Hepatocyte (in vitro differentiated cells): Measurements from ENCODE around the gene TEX44. TPM values are rescaled to one million over a fixed set of nuclear protein-coding genes. Genes with fewer than 3 reads are reported as not detected.

Experiments used
- DNase-seq: peaks from one replicate; pipeline ENCODE4 v3.0.0-alpha.2; 2016; ENCODE audit warnings: low spot score
- H2AFZ ChIP-seq: fragments of 200-600 bp; sonication (generic); 2 replicates; pipeline ENCODE4 v1.6.0; 2016; ENCODE audit warnings: antibody characterized with exemption, mild to moderate bottlenecking
- H3K27ac ChIP-seq: fragments of 200-600 bp; sonication (generic); 2 replicates; pipeline ENCODE4 v1.5.1; 2016; ENCODE audit warnings: mild to moderate bottlenecking
- H3K27me3 ChIP-seq: fragments of 200-600 bp; sonication (generic); 2 replicates; pipeline ENCODE4 v1.6.1; 2016
- H3K36me3 ChIP-seq: fragments of 200-600 bp; sonication (generic); replicated peaks from 2 replicates; pipeline ENCODE4 v1.5.1; 2016; ENCODE audit warnings: low read depth; ENCODE audit not compliant: insufficient read depth
- H3K4me1 ChIP-seq: fragments of 200-600 bp; sonication (generic); 2 replicates; pipeline ENCODE4 v1.5.1; 2016; ENCODE audit warnings: mild to moderate bottlenecking, moderate library complexity; ENCODE audit not compliant: insufficient read depth
- H3K4me2 ChIP-seq: fragments of 200-600 bp; sonication (generic); 2 replicates; pipeline ENCODE4 v1.6.0; 2016
- H3K4me3 ChIP-seq: fragments of 200-600 bp; sonication (generic); 2 replicates; pipeline ENCODE4 v1.5.1; 2016; ENCODE audit warnings: mild to moderate bottlenecking
- H3K79me2 ChIP-seq: fragments of 200-600 bp; sonication (generic); 2 replicates; pipeline ENCODE4 v1.6.0; 2017; ENCODE audit warnings: mild to moderate bottlenecking
- H3K9me2 ChIP-seq: fragments of 200-600 bp; sonication (generic); replicated peaks from 2 replicates; pipeline ENCODE4 v1.6.0; 2017; ENCODE audit warnings: mild to moderate bottlenecking; ENCODE audit not compliant: insufficient read depth
- H3K9me3 ChIP-seq: fragments of 200-600 bp; sonication (generic); 2 replicates; pipeline ENCODE4 v1.5.1; 2016; ENCODE audit warnings: low read depth, mild to moderate bottlenecking
- H4K20me1 ChIP-seq: fragments of 200-600 bp; sonication (generic); 2 replicates; pipeline ENCODE4 v1.6.0; 2016; ENCODE audit warnings: mild to moderate bottlenecking; ENCODE audit not compliant: insufficient read depth, poor library complexity, severe bottlenecking
- CTCF ChIP-seq: fragments of 200-600 bp; sonication (generic); IDR thresholded peaks from 2 replicates; pipeline ENCODE4 v1.5.1; 2016; ENCODE audit warnings: antibody characterized with exemption, mild to moderate bottlenecking; ENCODE audit not compliant: poor library complexity
- EZH2 ChIP-seq: fragments of 200-600 bp; sonication (generic); IDR thresholded peaks from 2 replicates; pipeline ENCODE4 v1.6.1; 2016; ENCODE audit warnings: antibody characterized with exemption, mild to moderate bottlenecking, borderline replicate concordance
- EZH2phosphoT487 ChIP-seq: fragments of 200-600 bp; sonication (generic); IDR thresholded peaks from one replicate; pipeline ENCODE4 v1.6.1; 2018; ENCODE audit warnings: antibody characterized with exemption, mild to moderate bottlenecking, low read depth, moderate library complexity; ENCODE audit not compliant: unreplicated experiment, severe bottlenecking
- WGBS: methylation state at CpG from one replicate; pipeline ENCODE4 v1.1.6; 2016; ENCODE audit warnings: low lambda C conversion rate; ENCODE audit errors: missing lambda C conversion rate; 5-methylcytosine and 5-hydroxymethylcytosine counted together
- polyA plus RNA-seq: library from polyadenylated mRNA; unstranded; fragments of >200 nt; fragmentation: Nextera tagmentation; extraction: Ambion mirVana; gene quantifications from 2 replicates; pipeline ENCODE4 v1.2.1, GENCODE V29; 2016
- total RNA-seq: library from RNA; depleted of rRNA; stranded (reverse); fragments of >200 nt; gene quantifications from 2 replicates; pipeline ENCODE4 v1.2.3, GENCODE V29; 2014

TEX44 gene
- total and polyA plus RNA-seq, 2 experiments from 2014 or later, result not detected

GRCh38 chr2:231590614-231591013, 2.0 kb upstream of the TEX44 start:
- no peaks in the 10 kb centered on the region for H3K9me3 ChIP-seq
- no peaks in the 10 kb centered on the region for H3K36me3 ChIP-seq
- 39% methylated on average over 6 of the region's 6 CpGs for WGBS
- no peaks in the 10 kb centered on the region for H3K79me2 ChIP-seq
- no peaks in the 10 kb centered on the region for H3K27me3 ChIP-seq
- no peaks in the 10 kb centered on the region for H3K9me2 ChIP-seq
- H3K4me2 ChIP-seq, result no peak overlapping the region
- no peak overlapping the region for H2AFZ ChIP-seq
- DNase-seq, result peak; percentile 60
- H4K20me1 ChIP-seq, result no peaks in the 10 kb centered on the region
- H3K4me3 ChIP-seq, result no peak overlapping the region
- no peaks in the 10 kb centered on the region for H3K4me1 ChIP-seq
- H3K27ac ChIP-seq, result no peak overlapping the region
- TF ChIP-seq CTCF, result no peak
- TF ChIP-seq EZH2phosphoT487, result no peak
- TF ChIP-seq EZH2, result no peak

GRCh38 chr2:231593666-231594065, 1.0 kb downstream of the TEX44 start:
- Histone ChIP-seq H3K27ac (no peak overlapping the region), H3K79me2 (no peaks in the 10 kb centered on the region), H3K9me3 (no peaks in the 10 kb centered on the region), H3K4me3 (no peak overlapping the region), H3K4me2 (no peak overlapping the region), H3K9me2 (no peaks in the 10 kb centered on the region), H3K36me3 (no peaks in the 10 kb centered on the region), H3K27me3 (no peaks in the 10 kb centered on the region), H4K20me1 (no peaks in the 10 kb centered on the region), H3K4me1 (no peaks in the 10 kb centered on the region), H2AFZ (no peak overlapping the region)
- 96% methylated on average over 16 of the region's 16 CpGs for WGBS
- no peak for DNase-seq
- TF ChIP-seq EZH2 (no peak), EZH2phosphoT487 (no peak), CTCF (no peak)

- no peaks in the 10 kb centered on the region for H4K20me1 ChIP-seq
- H3K4me1 ChIP-seq, result no peaks in the 10 kb centered on the region
- TF ChIP-seq CTCF, result no peak
- TF ChIP-seq EZH2, result no peak
- no peak for TF ChIP-seq EZH2phosphoT487
- 83% methylated on average over 18 of the region's 18 CpGs for WGBS
- no peak for DNase-seq
- H3K36me3 ChIP-seq, result no peaks in the 10 kb centered on the region
- no peak overlapping the region for H2AFZ ChIP-seq
- no peak overlapping the region for H3K4me3 ChIP-seq
- no peak overlapping the region for H3K4me2 ChIP-seq
- H3K9me3 ChIP-seq, result no peaks in the 10 kb centered on the region
- H3K27me3 ChIP-seq, result no peaks in the 10 kb centered on the region
- H3K79me2 ChIP-seq, result no peaks in the 10 kb centered on the region
- H3K9me2 ChIP-seq, result no peaks in the 10 kb centered on the region
- H3K27ac ChIP-seq, result no peak overlapping the region
Observed at GRCh38 chr2:231597014-231597611, 4.4 kb downstream of the TEX44 start.

- WGBS, result 86% methylated on average over 8 of the region's 8 CpGs
- no peaks in the 10 kb centered on the region for H4K20me1 ChIP-seq
- no peak overlapping the region for H3K4me3 ChIP-seq
- H3K27me3 ChIP-seq, result no peaks in the 10 kb centered on the region
- H3K36me3 ChIP-seq, result no peaks in the 10 kb centered on the region
- TF ChIP-seq EZH2, result no peak
- TF ChIP-seq CTCF, result no peak
- TF ChIP-seq EZH2phosphoT487, result no peak
- no peaks in the 10 kb centered on the region for H3K79me2 ChIP-seq
- H3K9me3 ChIP-seq, result no peaks in the 10 kb centered on the region
- no peak overlapping the region for H2AFZ ChIP-seq
- no peak for DNase-seq
- no peak overlapping the region for H3K27ac ChIP-seq
- no peaks in the 10 kb centered on the region for H3K4me1 ChIP-seq
- H3K4me2 ChIP-seq, result no peak overlapping the region
- H3K9me2 ChIP-seq, result no peaks in the 10 kb centered on the region
Observed at GRCh38 chr2:231597627-231598026, 5.0 kb downstream of the TEX44 start.
